ENCODE data around the gene PHF21B.

DNA sequence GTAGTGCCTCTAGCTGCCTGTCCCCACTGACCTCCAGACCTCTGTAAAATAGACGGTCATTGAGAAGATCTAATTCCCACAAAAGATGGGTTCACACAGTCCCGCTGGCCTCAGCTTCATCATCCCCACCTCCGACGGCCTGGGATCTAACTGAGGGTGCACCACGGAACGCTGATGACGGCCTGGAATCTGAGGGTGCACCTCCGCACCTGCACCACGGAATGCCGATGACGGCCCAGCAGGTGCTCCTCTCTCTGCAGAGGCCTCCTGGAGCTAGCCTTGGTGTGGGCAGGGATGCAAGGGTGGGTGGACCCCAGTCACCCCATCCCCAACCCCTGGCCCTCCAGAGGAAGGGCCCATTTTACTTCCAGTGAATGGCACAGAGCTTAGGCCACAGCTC, 77.3 kb downstream of the PHF21B start:
- TF ChIP-seq, protein P1, sequence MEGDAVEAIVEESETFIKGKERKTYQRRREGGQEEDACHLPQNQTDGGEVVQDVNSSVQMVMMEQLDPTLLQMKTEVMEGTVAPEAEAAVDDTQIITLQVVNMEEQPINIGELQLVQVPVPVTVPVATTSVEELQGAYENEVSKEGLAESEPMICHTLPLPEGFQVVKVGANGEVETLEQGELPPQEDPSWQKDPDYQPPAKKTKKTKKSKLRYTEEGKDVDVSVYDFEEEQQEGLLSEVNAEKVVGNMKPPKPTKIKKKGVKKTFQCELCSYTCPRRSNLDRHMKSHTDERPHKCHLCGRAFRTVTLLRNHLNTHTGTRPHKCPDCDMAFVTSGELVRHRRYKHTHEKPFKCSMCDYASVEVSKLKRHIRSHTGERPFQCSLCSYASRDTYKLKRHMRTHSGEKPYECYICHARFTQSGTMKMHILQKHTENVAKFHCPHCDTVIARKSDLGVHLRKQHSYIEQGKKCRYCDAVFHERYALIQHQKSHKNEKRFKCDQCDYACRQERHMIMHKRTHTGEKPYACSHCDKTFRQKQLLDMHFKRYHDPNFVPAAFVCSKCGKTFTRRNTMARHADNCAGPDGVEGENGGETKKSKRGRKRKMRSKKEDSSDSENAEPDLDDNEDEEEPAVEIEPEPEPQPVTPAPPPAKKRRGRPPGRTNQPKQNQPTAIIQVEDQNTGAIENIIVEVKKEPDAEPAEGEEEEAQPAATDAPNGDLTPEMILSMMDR (IDR thresholded peaks at IDR 0.05): no peak
- no peak for TF ChIP-seq POLR2A (IDR thresholded peaks at IDR 0.05)
